ENCODE data around the gene ANO8.
"Not testable (repeated sequence)": the region's sequence is repeated elsewhere in the genome, so short reads cannot be mapped to it uniquely, and the experiment has no call there.

The ANO8 gene

GRCh38 chr19:17282488-17283125 is 52.0 kb downstream of the ANO8 start:
- no peak for DNase-seq (ENCODE audit: low read depth, low spot score)
- Histone ChIP-seq H3K9me3 (ENCODE audit: control insufficient read depth, insufficient read depth, low read length) (no peaks in the 10 kb centered on the region), H3K27ac (ENCODE audit: low read length) (no peak overlapping the region), H3K4me1 (ENCODE audit: control insufficient read depth, insufficient read depth, low read length) (no peaks in the 10 kb centered on the region; the same call in 1 of the 2 replicates), H3K27me3 (ENCODE audit: control insufficient read depth, insufficient read depth, low read length) (no peaks in the 10 kb centered on the region), H3K36me3 (ENCODE audit: control insufficient read depth, insufficient read depth, low read length) (peaks cover 7% of the 10 kb centered on the region), H3K4me3 (ENCODE audit: low read length) (no peak overlapping the region)
- no CpG with 5 or more reads among the region's 45 CpGs for WGBS (ENCODE audit: insufficient coverage, insufficient read length)

DNA sequence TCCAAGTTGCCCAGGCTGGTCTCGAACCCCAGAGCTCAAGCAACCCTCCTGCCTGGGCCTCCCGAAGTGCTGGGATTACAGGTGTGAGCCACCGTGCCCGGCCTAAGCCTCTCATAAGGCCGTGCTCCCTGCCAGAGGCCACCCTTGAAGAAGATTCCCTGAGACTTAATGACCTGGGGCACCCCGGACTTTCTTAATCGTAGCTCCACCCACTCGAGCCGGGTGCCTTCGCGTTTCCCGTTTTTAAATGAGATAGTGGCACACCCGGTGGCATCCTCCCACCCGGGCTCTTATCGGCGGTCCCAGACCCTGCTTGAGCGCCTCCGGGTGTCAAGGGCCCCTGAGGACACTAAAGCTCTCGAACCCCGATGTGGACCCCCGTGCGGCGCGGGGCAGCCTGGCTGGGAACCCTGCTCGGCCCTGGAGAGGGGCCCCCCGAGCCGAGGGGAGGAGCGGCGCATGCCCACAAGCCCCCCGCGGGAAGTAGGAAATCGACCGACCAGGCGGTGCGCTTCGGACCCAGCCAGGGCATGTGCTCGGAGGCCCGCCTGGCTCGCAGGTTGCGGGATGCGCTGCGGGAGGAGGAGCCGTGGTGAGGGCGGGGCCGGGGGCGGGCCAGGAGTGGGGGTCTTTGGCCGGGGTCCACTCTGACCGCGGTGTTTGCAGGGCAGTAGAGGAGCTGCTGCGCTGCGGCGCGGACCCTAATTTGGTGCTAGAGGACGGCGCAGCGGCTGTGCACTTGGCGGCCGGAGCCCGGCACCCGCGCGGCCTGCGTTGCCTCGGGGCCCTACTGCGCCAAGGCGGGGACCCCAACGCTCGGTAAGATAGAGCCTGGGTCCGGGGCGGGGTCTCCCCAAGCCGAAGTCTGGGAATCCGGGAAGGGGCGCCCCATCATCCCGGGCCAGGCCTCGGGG is 53.0 kb downstream of the ANO8 start, which contains the start of gene ANKLE1:
Gene ANKLE1, plus strand, starts transcription at position 511 of the 914 bp plus-strand sequence. Its CDS starts 20 bp downstream, at position 531.
- Histone ChIP-seq H3K4me1 (ENCODE audit: control insufficient read depth, insufficient read depth, low read length) (no peaks in the 10 kb centered on the region; the same call in 1 of the 2 replicates), H3K27me3 (ENCODE audit: control insufficient read depth, insufficient read depth, low read length) (no peaks in the 10 kb centered on the region), H3K4me3 (ENCODE audit: low read length) (no peak within 1 kb of the TSS), H3K27ac (ENCODE audit: low read length) (no peak within 1 kb of the TSS), H3K9me3 (ENCODE audit: control insufficient read depth, insufficient read depth, low read length) (no peaks in the 10 kb centered on the region), H3K36me3 (ENCODE audit: control insufficient read depth, insufficient read depth, low read length) (peaks cover 13% of the 10 kb centered on the region)
- no peak for DNase-seq (ENCODE audit: low read depth, low spot score)
- no CpG with 5 or more reads among the region's 75 CpGs for WGBS (ENCODE audit: insufficient coverage, insufficient read length)

- no peaks in the 10 kb centered on the region for H3K9me3 ChIP-seq (ENCODE audit: control insufficient read depth, insufficient read depth, low read length)
- no peak for DNase-seq (ENCODE audit: low read depth, low spot score)
- H3K4me1 ChIP-seq (ENCODE audit: control insufficient read depth, insufficient read depth, low read length) = no peaks in the 10 kb centered on the region; the same call in 1 of the 2 replicates
- H3K4me3 ChIP-seq (ENCODE audit: low read length) = no peak overlapping the region
- H3K27ac ChIP-seq (ENCODE audit: low read length) = no peak overlapping the region
- WGBS (ENCODE audit: insufficient coverage, insufficient read length) = no CpG with 5 or more reads among the region's 3 CpGs
- H3K27me3 ChIP-seq (ENCODE audit: control insufficient read depth, insufficient read depth, low read length) = no peaks in the 10 kb centered on the region
- peaks cover 19% of the 10 kb centered on the region for H3K36me3 ChIP-seq (ENCODE audit: control insufficient read depth, insufficient read depth, low read length)
These were observed 55.2 kb downstream of the ANO8 start for GRCh38 chr19:17279436-17279835.

DNA sequence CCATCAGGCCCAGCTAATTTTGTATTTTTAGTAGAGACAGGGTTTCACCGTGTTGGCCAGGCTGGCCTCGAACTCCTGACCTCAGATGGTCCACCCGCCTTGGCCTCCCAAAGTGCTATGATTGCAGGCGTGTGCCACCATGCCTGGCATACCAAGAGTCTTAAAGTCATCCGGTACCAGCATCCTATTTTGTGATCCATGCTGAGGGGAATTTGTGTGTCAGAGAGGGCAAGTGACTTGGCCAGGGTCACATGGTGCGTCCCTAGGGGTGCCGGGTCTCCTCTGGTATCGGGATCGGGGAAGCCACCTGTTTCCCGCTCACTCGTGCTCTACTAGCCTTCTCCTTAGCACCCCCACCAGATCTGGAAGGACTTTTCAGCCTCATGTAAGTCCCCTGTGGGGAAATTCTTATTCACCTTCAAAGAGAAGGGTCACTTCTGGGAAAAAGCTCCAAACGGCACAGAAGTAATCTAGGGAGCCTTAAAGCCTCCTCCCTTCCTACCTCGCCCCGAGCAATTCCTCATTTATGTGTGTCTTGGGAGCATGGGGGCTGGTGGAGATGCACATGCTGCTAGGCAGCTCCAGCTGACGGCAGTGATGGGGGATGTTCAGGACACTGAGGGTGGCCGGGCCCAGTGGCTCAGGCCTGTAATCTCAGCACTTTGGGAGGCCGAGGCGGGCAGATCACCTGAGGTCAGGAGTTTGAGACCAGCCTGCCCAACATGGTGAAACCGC is 59.0 kb downstream of the ANO8 start:
- no CpG with 5 or more reads among the region's 19 CpGs for WGBS (ENCODE audit: insufficient coverage, insufficient read length)
- no peak overlapping the region for H3K27ac ChIP-seq (ENCODE audit: low read length)
- H3K4me1 ChIP-seq (ENCODE audit: control insufficient read depth, insufficient read depth, low read length) = no peaks in the 10 kb centered on the region
- H3K27me3 ChIP-seq (ENCODE audit: control insufficient read depth, insufficient read depth, low read length) = no peaks in the 10 kb centered on the region
- DNase-seq (ENCODE audit: low read depth, low spot score) = no peak
- peaks cover 33% of the 10 kb centered on the region for H3K36me3 ChIP-seq (ENCODE audit: control insufficient read depth, insufficient read depth, low read length)
- H3K4me3 ChIP-seq (ENCODE audit: low read length) = no peak overlapping the region
- H3K9me3 ChIP-seq (ENCODE audit: control insufficient read depth, insufficient read depth, low read length) = no peaks in the 10 kb centered on the region

DNA sequence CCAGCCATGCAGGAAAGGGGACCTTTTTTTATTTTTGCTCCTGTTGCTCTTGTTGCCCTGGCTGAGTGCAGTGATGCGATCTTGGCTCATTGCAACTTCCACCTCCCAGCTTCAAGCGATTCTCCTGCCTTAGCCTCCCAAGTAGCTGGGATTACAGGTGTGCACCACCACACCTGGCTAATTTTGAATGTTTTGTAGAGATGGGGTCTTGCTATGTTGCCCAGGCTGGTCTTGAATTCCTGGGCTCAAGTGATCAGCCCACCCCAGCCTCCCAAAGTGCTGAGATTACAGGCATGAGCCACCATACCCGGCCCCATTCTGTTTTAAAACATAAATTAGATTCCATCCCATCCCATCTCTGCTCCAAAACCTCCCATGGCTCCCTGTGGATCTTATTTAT is 59.8 kb downstream of the ANO8 start:
- peaks cover 33% of the 10 kb centered on the region for H3K36me3 ChIP-seq (ENCODE audit: control insufficient read depth, insufficient read depth, low read length)
- H3K27me3 ChIP-seq (ENCODE audit: control insufficient read depth, insufficient read depth, low read length); DNase-seq (ENCODE audit: low read depth, low spot score); H3K4me3 ChIP-seq (ENCODE audit: low read length); H3K4me1 ChIP-seq (ENCODE audit: control insufficient read depth, insufficient read depth, low read length); H3K9me3 ChIP-seq (ENCODE audit: control insufficient read depth, insufficient read depth, low read length); H3K27ac ChIP-seq (ENCODE audit: low read length): not testable (repeated sequence)
- no CpG with 5 or more reads among the region's 3 CpGs for WGBS (ENCODE audit: insufficient coverage, insufficient read length)
